Suprapubic skin (tissue), 4 donors: Measurements from ENCODE around the gene ARL14. TPM values are rescaled to one million over a fixed set of nuclear protein-coding genes. Genes with fewer than 3 reads are reported as not detected.

Experiments
- DNase-seq, 2 donors: peaks; one replicate each; pipeline ENCODE4 v3.0.0-alpha.2; 2019; ENCODE audit warnings: low spot score in 2 of 2
- H3K27ac ChIP-seq: fragments of 200-600 bp; sonication (generic); one replicate; pipeline ENCODE4 v1.5.1; 2019
- H3K27me3 ChIP-seq: fragments of 200-600 bp; sonication (generic); one replicate; pipeline ENCODE4 v1.5.1; 2019
- H3K36me3 ChIP-seq: fragments of 200-600 bp; sonication (generic); one replicate; pipeline ENCODE4 v1.5.1; 2019
- H3K4me1 ChIP-seq: fragments of 200-600 bp; sonication (generic); one replicate; pipeline ENCODE4 v1.5.1; 2019
- H3K4me3 ChIP-seq: fragments of 200-600 bp; sonication (generic); one replicate; pipeline ENCODE4 v1.5.1; 2019; ENCODE audit warnings: mild to moderate bottlenecking
- H3K9me3 ChIP-seq: fragments of 200-600 bp; sonication (generic); one replicate; pipeline ENCODE4 v1.5.1; 2019
- EP300 ChIP-seq: sonication (generic); formaldehyde crosslinking; IDR thresholded peaks from one replicate; pipeline ENCODE4 v1.6.1; 2017; ENCODE audit warnings: antibody characterized with exemption
- POLR2A ChIP-seq, 2 donors: fragments of 450-650 bp; IDR thresholded peaks; one replicate each; pipeline ENCODE4 v1.6.1; 2017; ENCODE audit warnings: antibody characterized with exemption in 2 of 2, mild to moderate bottlenecking in 2 of 2, moderate library complexity in 2 of 2
- POLR2AphosphoS5 ChIP-seq, 3 donors: sonication (generic); formaldehyde crosslinking; IDR thresholded peaks; one replicate each; pipeline ENCODE4 v1.6.1; 2017; ENCODE audit warnings: antibody characterized with exemption in 3 of 3
- WGBS: methylation state at CpG from one replicate; pipeline ENCODE4 v1.1.5; 2018; 5-methylcytosine and 5-hydroxymethylcytosine counted together
- total RNA-seq, 4 donors: library from RNA; depleted of rRNA; stranded (reverse); fragments of >200 nt; gene quantifications; one replicate each; pipeline ENCODE4 v1.1.0, GENCODE V29; 2016
- TF ChIP-seq, protein P1 (sequence below), 2 donors: fragments of 200-600 bp in 1 of 2; fragments of 450-650 bp in 1 of 2; sonication (generic) in 1 of 2; IDR thresholded peaks; one replicate each; pipeline ENCODE4 v1.5.1; 2016 to 2019; ENCODE audit warnings: antibody characterized with exemption in 2 of 2, mild to moderate bottlenecking in 1 of 2, moderate library complexity in 1 of 2

Gene ARL14
- total RNA-seq: not detected

DNA sequence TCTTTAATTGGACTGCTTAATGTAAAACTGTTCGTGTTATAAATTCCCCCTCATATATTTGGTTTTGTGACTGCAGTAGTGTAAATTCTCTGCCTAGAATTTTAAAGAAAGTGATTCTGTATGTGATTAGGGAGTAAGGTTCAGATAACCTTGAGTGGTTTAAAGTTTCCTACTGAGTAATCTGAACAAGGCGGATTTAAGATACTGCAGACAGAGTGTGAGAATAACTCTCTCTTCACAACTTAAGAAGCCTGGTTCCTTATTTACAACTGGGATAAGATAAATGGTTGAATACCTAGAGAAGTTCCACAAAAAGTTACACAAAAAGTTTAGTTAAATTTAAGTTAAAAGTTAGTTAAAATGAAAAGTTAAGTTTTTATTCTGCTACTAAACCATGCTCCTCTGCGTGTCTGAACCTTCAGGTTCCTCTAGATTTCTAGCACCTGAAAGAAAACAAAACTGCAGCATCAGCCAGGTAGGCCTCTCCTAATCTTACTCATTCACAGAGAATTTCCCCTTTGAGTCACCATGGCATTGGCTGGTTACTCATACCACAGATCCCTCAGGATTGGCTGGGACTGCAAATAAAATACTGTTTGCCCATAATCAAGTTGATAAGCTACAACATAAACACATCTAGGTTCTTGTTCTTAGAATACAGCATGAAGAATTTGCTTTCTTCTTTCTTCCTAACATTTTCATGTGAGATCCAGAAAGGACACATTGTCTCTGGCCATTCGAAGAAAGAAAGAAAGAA is at the start of gene ARL14:
ARL14 (plus strand) TSS at position 614 of the 757 bp plus-strand sequence. CDS start 187 bp downstream, outside the sequence.
- Histone ChIP-seq H3K27ac (no peak within 1 kb of the TSS), H3K36me3 (no peaks in the 10 kb centered on the region), H3K27me3 (no peaks in the 10 kb centered on the region), H3K4me3 (no peak within 1 kb of the TSS), H3K9me3 (no peaks in the 10 kb centered on the region), H3K4me1 (peaks cover 9% of the 10 kb centered on the region)
- DNase-seq: no peak
- TF ChIP-seq POLR2A (IDR thresholded peaks at IDR 0.05) (no peak), EP300 (no peak), POLR2AphosphoS5 (IDR thresholded peaks at IDR 0.05) (no peak)
- TF ChIP-seq, protein P1, sequence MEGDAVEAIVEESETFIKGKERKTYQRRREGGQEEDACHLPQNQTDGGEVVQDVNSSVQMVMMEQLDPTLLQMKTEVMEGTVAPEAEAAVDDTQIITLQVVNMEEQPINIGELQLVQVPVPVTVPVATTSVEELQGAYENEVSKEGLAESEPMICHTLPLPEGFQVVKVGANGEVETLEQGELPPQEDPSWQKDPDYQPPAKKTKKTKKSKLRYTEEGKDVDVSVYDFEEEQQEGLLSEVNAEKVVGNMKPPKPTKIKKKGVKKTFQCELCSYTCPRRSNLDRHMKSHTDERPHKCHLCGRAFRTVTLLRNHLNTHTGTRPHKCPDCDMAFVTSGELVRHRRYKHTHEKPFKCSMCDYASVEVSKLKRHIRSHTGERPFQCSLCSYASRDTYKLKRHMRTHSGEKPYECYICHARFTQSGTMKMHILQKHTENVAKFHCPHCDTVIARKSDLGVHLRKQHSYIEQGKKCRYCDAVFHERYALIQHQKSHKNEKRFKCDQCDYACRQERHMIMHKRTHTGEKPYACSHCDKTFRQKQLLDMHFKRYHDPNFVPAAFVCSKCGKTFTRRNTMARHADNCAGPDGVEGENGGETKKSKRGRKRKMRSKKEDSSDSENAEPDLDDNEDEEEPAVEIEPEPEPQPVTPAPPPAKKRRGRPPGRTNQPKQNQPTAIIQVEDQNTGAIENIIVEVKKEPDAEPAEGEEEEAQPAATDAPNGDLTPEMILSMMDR (IDR thresholded peaks at IDR 0.05): no peak
- WGBS: 79% methylated on average over 4 of the region's 4 CpGs

DNA sequence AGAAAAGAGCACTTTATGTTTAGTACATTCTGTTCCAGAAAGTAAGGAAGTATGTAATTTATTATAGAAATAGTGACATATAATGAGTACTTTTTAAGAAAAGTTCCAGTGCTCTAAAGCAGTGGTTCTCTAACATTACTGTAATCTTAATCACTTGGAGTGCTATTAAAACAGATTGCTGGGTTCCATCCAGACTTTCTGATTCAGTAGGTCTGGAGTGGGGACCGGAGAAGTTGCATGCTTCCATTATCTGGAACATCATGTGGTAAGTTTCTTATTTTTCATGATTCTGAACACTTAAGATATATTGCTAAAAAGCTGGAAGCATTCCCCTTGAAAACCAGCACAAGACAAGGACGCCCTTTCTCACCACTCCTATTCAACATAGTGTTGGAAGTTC is 47.5 kb upstream of the ARL14 start:
- no peaks in the 10 kb centered on the region for H3K36me3 ChIP-seq
- no peak overlapping the region for H3K27ac ChIP-seq
- WGBS: 88% methylated on average over 2 of the region's 2 CpGs
- H3K9me3 ChIP-seq: no peaks in the 10 kb centered on the region
- H3K4me3 ChIP-seq: no peak overlapping the region
- no peaks in the 10 kb centered on the region for H3K27me3 ChIP-seq
- H3K4me1 ChIP-seq: no peaks in the 10 kb centered on the region
- TF ChIP-seq, protein P1 (IDR thresholded peaks at IDR 0.05): no peak
- TF ChIP-seq POLR2AphosphoS5 (IDR thresholded peaks at IDR 0.05) (no peak), POLR2A (IDR thresholded peaks at IDR 0.05) (no peak), EP300 (no peak)
- DNase-seq: no peak

GRCh38 chr3:160633361-160634083 is 43.4 kb upstream of the ARL14 start:
- Histone ChIP-seq H3K9me3 (no peaks in the 10 kb centered on the region), H3K4me3 (no peak overlapping the region), H3K4me1 (no peaks in the 10 kb centered on the region), H3K27me3 (no peaks in the 10 kb centered on the region), H3K27ac (no peak overlapping the region), H3K36me3 (no peaks in the 10 kb centered on the region)
- 72% methylated on average over 4 of the region's 4 CpGs for WGBS
- no peak for DNase-seq
- TF ChIP-seq, protein P1 (IDR thresholded peaks at IDR 0.05): no peak
- no peak for TF ChIP-seq POLR2A (IDR thresholded peaks at IDR 0.05)
- no peak for TF ChIP-seq EP300
- no peak for TF ChIP-seq POLR2AphosphoS5 (IDR thresholded peaks at IDR 0.05)

GRCh38 chr3:160635213-160635612 is 41.7 kb upstream of the ARL14 start:
- TF ChIP-seq EP300 (no peak), POLR2AphosphoS5 (IDR thresholded peaks at IDR 0.05) (no peak), POLR2A (IDR thresholded peaks at IDR 0.05) (no peak)
- TF ChIP-seq, protein P1 (IDR thresholded peaks at IDR 0.05): no peak
- no peak for DNase-seq
- H3K27me3 ChIP-seq: no peaks in the 10 kb centered on the region

GRCh38 chr3:160637086-160637485 is 39.9 kb upstream of the ARL14 start:
- Histone ChIP-seq H3K36me3 (no peaks in the 10 kb centered on the region), H3K4me3 (no peak overlapping the region), H3K27ac (no peak overlapping the region), H3K27me3 (no peaks in the 10 kb centered on the region), H3K9me3 (no peaks in the 10 kb centered on the region), H3K4me1 (no peaks in the 10 kb centered on the region)
- DNase-seq: no peak
- 89% methylated on average over 2 of the region's 2 CpGs for WGBS
- TF ChIP-seq POLR2AphosphoS5 (IDR thresholded peaks at IDR 0.05): no peak
- no peak for TF ChIP-seq EP300
- TF ChIP-seq, protein P1 (IDR thresholded peaks at IDR 0.05): no peak
- TF ChIP-seq POLR2A (IDR thresholded peaks at IDR 0.05): no peak

More at GRCh38 chr3:160635213-160635612, 41.7 kb upstream of the ARL14 start:
- Histone ChIP-seq H3K27ac (no peak overlapping the region), H3K9me3 (no peaks in the 10 kb centered on the region), H3K36me3 (no peaks in the 10 kb centered on the region), H3K4me3 (no peak overlapping the region), H3K4me1 (no peaks in the 10 kb centered on the region)
